Naive B cell (primary cell): ENCODE measurements around the gene NGEF. TPM values are rescaled to one million over a fixed set of nuclear protein-coding genes. Genes with fewer than 3 reads are reported as not detected.
A peak's percentile ranks its signal among the peaks of the same experiment; 100 is the strongest.
"Not testable (repeated sequence)": the region's sequence is repeated elsewhere in the genome, so short reads cannot be mapped to it uniquely, and the experiment has no call there.

Experiments
- ATAC-seq, 2 donors: fragments of 150-1000 bp; cut with Tn5 transposase; 2 replicates each; pipeline ENCODE4 v1.10.0; 2021; ENCODE audit warnings: low read depth in 2 of 2, mild to moderate bottlenecking in 2 of 2, moderate library complexity in 2 of 2
- DNase-seq: peaks from one replicate; pipeline ENCODE4 v3.0.0; 2022
- H3K27ac Mint-ChIP-seq, 6 donors: one replicate each; pipeline ENCODE4 v1.8.0; 2020 to 2022; ENCODE audit warnings: mild to moderate bottlenecking in 6 of 6, mixed read lengths in 6 of 6, moderate library complexity in 5 of 6, inconsistent platforms in 2 of 6
- H3K27me3 Mint-ChIP-seq, 3 donors: one replicate each; pipeline ENCODE4 v1.8.0; 2021 to 2022; ENCODE audit warnings: mixed read lengths in 3 of 3, mild to moderate bottlenecking in 1 of 3
- H3K36me3 Mint-ChIP-seq, 2 donors: one replicate each; pipeline ENCODE4 v1.8.0; 2020 to 2022; ENCODE audit warnings: mixed read lengths in 2 of 2, inconsistent platforms in 1 of 2, mild to moderate bottlenecking in 1 of 2
- H3K4me1 Mint-ChIP-seq, 3 donors: one replicate each; pipeline ENCODE4 v1.8.0; 2020 to 2022; ENCODE audit warnings: mixed read lengths in 3 of 3, inconsistent platforms in 1 of 3, mild to moderate bottlenecking in 1 of 3, moderate library complexity in 1 of 3
- H3K4me3 Mint-ChIP-seq, 8 donors: one replicate each; pipeline ENCODE4 v1.8.0; 2020 to 2022; ENCODE audit warnings: mild to moderate bottlenecking in 8 of 8, mixed read lengths in 8 of 8, moderate library complexity in 8 of 8, inconsistent platforms in 2 of 8
- H3K9me3 Mint-ChIP-seq, 7 donors: one replicate each; pipeline ENCODE4 v1.8.0; 2020 to 2022; ENCODE audit warnings: mixed read lengths in 7 of 7, mild to moderate bottlenecking in 5 of 7, inconsistent platforms in 2 of 7, moderate library complexity in 1 of 7
- polyA plus RNA-seq, 6 donors: library from polyadenylated mRNA; unstranded; fragments of 300-500 nt; fragmentation: Illumina TruSeq; gene quantifications; one replicate each; pipeline ENCODE4 v1.2.3, GENCODE V29; 2021; ENCODE audit warnings: low read depth in 6 of 6

Gene NGEF
- polyA plus RNA-seq, 6 donors from 2014 or later, result 0.74 TPM; not detected in 5

GRCh38 chr2:232910376-232910775 is 102.7 kb downstream of the NGEF start:
- H3K4me3 Mint-ChIP-seq, result no peak overlapping the region
- peaks cover 21 to 48% (median 29%) of the 10 kb centered on the region in 3 donors for H3K27me3 Mint-ChIP-seq
- H3K9me3 Mint-ChIP-seq, result peaks cover 10 to 35% (median 29%) of the 10 kb centered on the region in 7 donors
- H3K36me3 Mint-ChIP-seq, result peaks cover 13 to 19% of the 10 kb centered on the region in 2 donors
- no peaks in the 10 kb centered on the region for H3K4me1 Mint-ChIP-seq
- no peak for ATAC-seq
- no peak overlapping the region for H3K27ac Mint-ChIP-seq
- DNase-seq, result no peak

- H3K4me1 Mint-ChIP-seq, result no peaks in the 10 kb centered on the region
- peaks cover 21 to 42% (median 23%) of the 10 kb centered on the region in 3 donors for H3K27me3 Mint-ChIP-seq
- ATAC-seq (no peak), DNase-seq (no peak)
- no peak overlapping the region for H3K27ac Mint-ChIP-seq
- H3K9me3 Mint-ChIP-seq, result peaks cover 10 to 35% (median 29%) of the 10 kb centered on the region in 7 donors
- peaks cover 10 to 15% of the 10 kb centered on the region in 2 donors for H3K36me3 Mint-ChIP-seq
- H3K4me3 Mint-ChIP-seq, result no peak overlapping the region
These were observed 104.4 kb downstream of the NGEF start for GRCh38 chr2:232908695-232909094.

- not testable (repeated sequence) for ATAC-seq, H3K36me3 Mint-ChIP-seq, H3K4me3 Mint-ChIP-seq, H3K27ac Mint-ChIP-seq, H3K4me1 Mint-ChIP-seq, DNase-seq
- Mint-ChIP-seq H3K9me3 (peaks cover 5 to 29% (median 26%) of the 10 kb centered on the region in 7 donors), H3K27me3 (peaks cover 14 to 36% (median 15%) of the 10 kb centered on the region in 3 donors)
These were observed 105.4 kb downstream of the NGEF start for GRCh38 chr2:232907718-232908085.

DNA sequence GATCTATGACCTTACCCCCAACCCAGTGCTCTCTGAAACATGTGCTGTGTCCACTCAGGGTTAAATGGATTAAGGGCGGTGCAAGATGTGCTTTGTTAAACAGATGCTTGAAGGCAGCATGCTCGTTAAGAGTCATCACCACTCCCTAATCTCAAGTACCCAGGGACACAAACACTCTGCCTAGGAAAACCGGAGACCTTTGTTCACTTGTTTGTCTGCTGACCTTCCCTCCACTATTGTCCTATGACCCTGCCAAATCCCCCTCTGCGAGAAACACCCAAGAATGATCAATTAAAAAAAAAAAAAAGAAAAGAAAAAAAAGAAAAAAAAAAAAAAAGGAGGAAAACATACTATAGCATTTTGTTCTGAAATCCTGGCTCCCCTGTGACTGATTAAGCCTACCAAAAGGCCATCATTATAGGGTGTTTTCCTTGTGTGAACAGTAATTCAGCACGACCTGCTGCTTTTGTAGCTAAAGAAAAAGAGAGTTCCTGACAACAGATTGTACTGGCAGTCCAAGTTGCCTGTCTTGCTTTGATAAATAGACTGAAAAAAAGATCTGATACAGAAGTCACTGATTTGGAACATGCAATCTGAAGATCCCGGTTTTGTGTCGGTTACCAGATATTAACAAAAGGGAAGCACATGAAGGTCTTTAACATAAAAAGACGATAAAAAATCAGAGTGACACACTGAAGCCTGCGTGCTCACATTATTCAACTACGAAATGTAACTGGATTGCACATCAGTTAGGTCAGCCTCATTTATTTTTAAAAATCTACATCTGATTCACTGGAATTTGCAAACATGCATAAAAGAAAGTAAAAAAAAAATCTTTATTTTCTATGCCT is 106.0 kb downstream of the NGEF start:
- Mint-ChIP-seq H3K27me3 (peaks cover 12 to 31% (median 15%) of the 10 kb centered on the region in 3 donors), H3K9me3 (peaks cover 5 to 23% (median 20%) of the 10 kb centered on the region in 7 donors)
- H3K4me1 Mint-ChIP-seq, DNase-seq, H3K36me3 Mint-ChIP-seq, H3K27ac Mint-ChIP-seq, H3K4me3 Mint-ChIP-seq, ATAC-seq: not testable (repeated sequence)

- no peak for ATAC-seq
- Mint-ChIP-seq H3K36me3 (no peaks in the 10 kb centered on the region), H3K4me1 (no peaks in the 10 kb centered on the region), H3K27ac (peak overlapping the region in 1 of 6 donors; percentile 38), H3K27me3 (peaks cover 0 to 5% (median 0%) of the 10 kb centered on the region in 3 donors), H3K9me3 (no peaks in the 10 kb centered on the region), H3K4me3 (no peak overlapping the region)
- DNase-seq, result no peak
These were observed 109.1 kb downstream of the NGEF start for GRCh38 chr2:232903989-232904388.

DNA sequence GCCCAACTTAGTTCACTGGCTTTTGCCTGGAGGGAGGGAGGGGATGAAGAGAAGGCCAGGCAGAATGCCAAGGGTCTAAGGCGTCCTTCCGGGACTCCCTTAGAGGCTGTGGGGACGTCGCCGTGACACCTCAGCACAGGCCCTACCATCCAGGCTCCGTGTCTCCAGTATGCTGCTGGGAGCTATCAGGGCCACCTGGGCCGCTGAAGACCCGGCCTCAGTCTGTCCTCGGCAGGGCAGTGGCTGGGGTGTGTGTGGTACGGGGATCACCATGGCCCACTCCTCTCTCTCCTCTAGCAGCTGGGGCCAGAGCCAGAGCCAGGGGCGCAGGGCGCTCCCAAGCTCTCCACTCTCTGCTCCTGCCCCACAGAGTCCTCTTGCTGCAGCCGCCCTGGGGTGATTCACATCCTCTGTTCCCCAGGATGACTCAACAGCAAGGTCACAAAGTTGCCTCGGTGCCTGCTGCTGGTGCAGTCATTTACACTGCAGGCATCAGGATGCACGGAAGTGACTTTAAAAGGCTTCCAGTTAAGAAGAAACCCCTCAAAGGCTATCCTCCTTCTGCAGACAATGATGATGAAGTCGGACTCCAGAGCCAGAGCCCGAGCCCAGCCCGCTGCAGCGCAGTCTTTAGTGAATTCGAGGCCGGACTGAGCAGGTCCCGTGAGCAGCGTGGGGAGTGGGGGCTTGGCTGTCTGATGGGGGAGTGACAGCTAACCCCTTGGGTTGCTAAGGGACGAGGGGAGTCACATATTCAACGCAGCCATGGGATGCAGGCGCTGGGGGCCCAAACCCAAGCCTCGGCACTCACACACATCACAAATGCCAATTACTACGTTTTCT is 111.1 kb downstream of the NGEF start:
- no peaks in the 10 kb centered on the region for H3K9me3 Mint-ChIP-seq
- H3K27me3 Mint-ChIP-seq, result no peaks in the 10 kb centered on the region
- no peak overlapping the region for H3K4me3 Mint-ChIP-seq
- no peaks in the 10 kb centered on the region for H3K36me3 Mint-ChIP-seq
- no peak for DNase-seq
- H3K4me1 Mint-ChIP-seq, result no peaks in the 10 kb centered on the region
- no peak overlapping the region for H3K27ac Mint-ChIP-seq
- ATAC-seq, result no peak

GRCh38 chr2:232900811-232901735 is 112.0 kb downstream of the NGEF start:
- Mint-ChIP-seq H3K9me3 (no peaks in the 10 kb centered on the region), H3K4me3 (no peak overlapping the region), H3K27me3 (no peaks in the 10 kb centered on the region), H3K27ac (no peak overlapping the region), H3K4me1 (no peaks in the 10 kb centered on the region), H3K36me3 (no peaks in the 10 kb centered on the region)
- DNase-seq, result no peak
- no peak for ATAC-seq

DNA sequence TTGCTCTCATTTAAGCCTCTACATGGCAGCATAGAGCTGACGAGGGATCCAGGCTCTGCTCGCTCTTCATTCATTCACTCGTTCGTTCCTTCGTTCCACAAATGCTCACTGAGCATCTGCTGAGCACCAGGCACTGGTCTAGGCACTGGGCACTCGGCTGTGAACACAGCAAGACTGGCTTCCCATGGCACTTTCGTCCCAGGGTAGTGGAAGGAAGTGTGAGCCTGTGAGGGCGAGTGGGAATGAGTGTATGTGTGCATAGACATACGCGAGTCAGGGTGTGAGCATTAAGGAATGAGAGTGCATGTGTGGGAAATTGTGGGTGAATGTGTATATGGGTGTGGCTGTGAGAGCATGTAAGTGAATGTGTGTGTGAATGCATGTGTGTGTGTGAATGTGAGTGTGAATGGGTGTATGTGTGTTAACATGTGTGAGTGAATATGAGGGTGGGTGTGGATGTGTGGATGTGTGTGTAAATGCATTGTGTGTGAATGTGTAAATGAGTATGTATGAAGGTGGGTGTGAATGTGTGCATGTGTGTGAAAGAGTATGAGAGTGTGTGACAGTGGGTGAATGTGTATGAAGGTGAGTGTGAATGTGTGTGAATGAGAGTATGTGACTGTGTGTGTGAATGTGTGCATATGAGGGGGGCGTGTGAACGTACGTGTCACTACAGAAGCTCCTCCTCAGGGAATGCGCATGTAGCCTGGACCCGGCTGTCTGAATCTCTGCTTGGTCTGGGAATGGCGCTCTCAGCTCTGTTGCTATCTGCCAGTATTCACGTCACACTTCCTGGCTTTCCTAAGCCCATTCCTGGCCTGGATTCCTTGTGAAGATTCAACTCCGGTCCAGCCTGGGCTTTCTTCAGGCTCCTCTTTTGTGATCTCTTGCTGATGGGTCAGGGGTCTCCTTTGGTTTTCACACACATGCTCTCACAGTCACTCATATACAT is 114.2 kb downstream of the NGEF start:
- H3K27me3 Mint-ChIP-seq, result peaks cover 0 to 6% (median 0%) of the 10 kb centered on the region in 3 donors
- no peak for ATAC-seq
- no peak overlapping the region for H3K27ac Mint-ChIP-seq
- no peaks in the 10 kb centered on the region for H3K9me3 Mint-ChIP-seq
- no peaks in the 10 kb centered on the region for H3K4me1 Mint-ChIP-seq
- DNase-seq, result no peak
- no peak overlapping the region for H3K4me3 Mint-ChIP-seq
- H3K36me3 Mint-ChIP-seq, result no peaks in the 10 kb centered on the region

DNA sequence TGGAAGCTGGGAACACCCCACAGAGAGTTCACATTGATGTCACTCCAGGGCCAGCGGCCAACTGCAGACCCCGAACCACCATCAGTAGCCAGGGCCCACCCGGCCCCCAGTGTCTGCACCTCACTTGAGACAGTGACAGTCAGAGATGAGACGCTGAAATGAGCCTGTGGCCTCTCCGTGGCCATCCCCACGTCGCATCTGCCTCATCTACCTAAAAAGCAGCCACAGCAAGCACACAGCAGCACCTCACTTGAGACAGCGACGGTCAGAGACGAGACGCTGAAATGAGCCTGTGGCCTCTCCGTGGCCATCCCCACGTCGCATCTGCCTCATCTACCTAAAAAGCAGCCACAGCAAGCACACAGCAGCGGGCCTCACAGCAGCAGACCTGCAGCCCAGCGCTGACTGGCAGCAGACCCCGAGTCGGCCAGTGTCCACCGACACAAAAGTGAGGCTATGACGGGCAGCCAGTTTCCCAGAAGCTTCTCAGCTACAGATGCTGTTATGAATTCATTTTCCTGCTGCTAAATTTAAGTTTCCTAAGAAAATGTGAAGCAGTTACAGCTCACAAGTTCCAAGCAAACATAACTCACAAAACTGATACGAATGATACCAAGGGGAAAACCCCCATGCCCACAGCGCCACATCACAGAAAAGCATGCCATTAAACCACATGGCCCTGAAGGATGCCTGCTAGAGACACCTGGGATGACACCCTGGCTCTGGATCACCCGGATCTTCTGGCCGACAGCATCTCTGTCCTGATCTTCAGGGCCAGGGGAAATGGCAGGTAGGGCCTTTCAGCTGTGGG is 115.3 kb downstream of the NGEF start:
- no peak overlapping the region for H3K27ac Mint-ChIP-seq
- ATAC-seq, result no peak
- H3K36me3 Mint-ChIP-seq, result no peaks in the 10 kb centered on the region
- H3K4me3 Mint-ChIP-seq, result no peak overlapping the region
- H3K27me3 Mint-ChIP-seq, result peaks cover 0 to 10% (median under 1%) of the 10 kb centered on the region in 3 donors
- DNase-seq, result no peak
- no peaks in the 10 kb centered on the region for H3K4me1 Mint-ChIP-seq
- no peaks in the 10 kb centered on the region for H3K9me3 Mint-ChIP-seq

- Mint-ChIP-seq H3K36me3 (no peaks in the 10 kb centered on the region), H3K9me3 (no peaks in the 10 kb centered on the region), H3K4me1 (no peaks in the 10 kb centered on the region), H3K4me3 (no peak overlapping the region), H3K27me3 (peaks cover 6 to 19% (median 9%) of the 10 kb centered on the region in 3 donors), H3K27ac (no peak overlapping the region)
- ATAC-seq (no peak), DNase-seq (no peak)
These were observed 116.1 kb downstream of the NGEF start for GRCh38 chr2:232896720-232897597.

DNA sequence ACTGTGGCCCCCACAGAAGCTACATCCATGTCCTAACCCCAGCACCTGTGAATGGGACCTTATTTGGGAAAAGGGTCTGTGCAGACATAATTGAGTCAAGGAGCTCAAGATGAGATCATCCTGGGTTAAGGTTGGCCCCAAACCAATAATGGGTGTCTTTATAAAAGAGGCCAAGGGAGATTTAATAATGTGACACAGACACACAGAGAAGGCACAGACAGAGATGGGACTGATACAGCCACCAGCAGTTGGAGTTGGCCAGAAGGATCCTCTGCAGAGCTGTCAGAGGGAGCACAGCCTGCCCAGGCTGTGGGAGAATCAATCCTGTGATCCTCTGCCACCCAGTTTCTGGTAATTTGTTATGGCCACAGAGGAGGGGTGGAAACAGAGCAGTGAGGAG is 116.9 kb downstream of the NGEF start:
- no peaks in the 10 kb centered on the region for H3K36me3 Mint-ChIP-seq
- peak overlapping the region in 1 of 6 donors; percentile 62 for H3K27ac Mint-ChIP-seq

More for the DNA sequence above, 116.9 kb downstream of the NGEF start:
- H3K9me3 Mint-ChIP-seq, result no peaks in the 10 kb centered on the region
- DNase-seq (no peak), ATAC-seq (no peak)
- peaks cover 0 to 1% (median 0%) of the 10 kb centered on the region in 3 donors for H3K4me1 Mint-ChIP-seq
- H3K27me3 Mint-ChIP-seq, result peaks cover 8 to 25% (median 16%) of the 10 kb centered on the region in 3 donors
- H3K4me3 Mint-ChIP-seq, result no peak overlapping the region
